Central memory CD8-positive, alpha-beta T cell (primary cell): Measurements from ENCODE around the gene NGRN.
A peak's percentile ranks its signal among the peaks of the same experiment; 100 is the strongest.
"Not testable (repeated sequence)": the region's sequence is repeated elsewhere in the genome, so short reads cannot be mapped to it uniquely, and the experiment has no call there.

Experiments used
- ATAC-seq: fragments of 150-1000 bp; cut with Tn5 transposase; replicated peaks from 2 replicates; pipeline ENCODE4 v1.10.0; 2022; ENCODE audit warnings: mild to moderate bottlenecking, moderate FRiP score, moderate number of reproducible peaks; ENCODE audit not compliant: poor library complexity, severe bottlenecking; ENCODE audit errors: extremely low read depth
- DNase-seq, 2 donors: peaks; one replicate each; pipeline ENCODE4 v3.0.0; 2021; ENCODE audit warnings: low spot score in 2 of 2
- H3K27ac Mint-ChIP-seq: one replicate; pipeline ENCODE4 v1.8.0; 2022; ENCODE audit warnings: low read depth, mild to moderate bottlenecking, moderate library complexity, mixed read lengths
- H3K27me3 Mint-ChIP-seq: one replicate; pipeline ENCODE4 v1.8.0; 2022; ENCODE audit warnings: mixed read lengths
- H3K36me3 Mint-ChIP-seq: one replicate; pipeline ENCODE4 v1.8.0; 2022; ENCODE audit warnings: mild to moderate bottlenecking, moderate library complexity, mixed read lengths; ENCODE audit not compliant: insufficient read depth
- H3K4me1 Mint-ChIP-seq: one replicate; pipeline ENCODE4 v1.8.0; 2022; ENCODE audit warnings: mixed read lengths
- H3K4me3 Mint-ChIP-seq: one replicate; pipeline ENCODE4 v1.8.0; 2022; ENCODE audit warnings: mild to moderate bottlenecking, moderate library complexity, mixed read lengths
- H3K9me3 Mint-ChIP-seq: one replicate; pipeline ENCODE4 v1.8.0; 2022; ENCODE audit warnings: mixed read lengths

NGRN gene

DNA sequence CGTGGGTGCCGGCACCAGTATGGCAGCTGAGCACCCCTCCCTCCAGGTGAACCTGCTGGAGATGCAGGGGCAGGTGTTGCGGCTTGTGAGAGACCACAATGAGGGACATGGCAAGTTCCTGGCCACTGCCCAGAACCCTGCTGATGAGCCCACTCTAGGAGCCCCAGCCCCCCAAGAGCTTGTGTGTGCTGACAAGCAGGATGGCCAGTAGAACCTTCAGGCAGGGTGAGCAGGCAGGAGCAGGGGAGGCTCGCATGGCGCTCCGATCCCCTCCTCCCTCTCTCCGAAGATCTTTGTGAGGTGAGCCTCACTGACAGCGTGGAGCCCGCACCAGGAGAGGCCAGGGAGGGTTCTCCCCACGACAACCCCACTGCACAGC, 29.8 kb downstream of the NGRN start:
- Mint-ChIP-seq H3K9me3 (no peaks in the 10 kb centered on the region), H3K27ac (no peak overlapping the region), H3K36me3 (no peaks in the 10 kb centered on the region), H3K4me1 (peaks cover 9% of the 10 kb centered on the region), H3K4me3 (no peak overlapping the region), H3K27me3 (no peaks in the 10 kb centered on the region)
- ATAC-seq (no peak), DNase-seq (no peak)

DNA sequence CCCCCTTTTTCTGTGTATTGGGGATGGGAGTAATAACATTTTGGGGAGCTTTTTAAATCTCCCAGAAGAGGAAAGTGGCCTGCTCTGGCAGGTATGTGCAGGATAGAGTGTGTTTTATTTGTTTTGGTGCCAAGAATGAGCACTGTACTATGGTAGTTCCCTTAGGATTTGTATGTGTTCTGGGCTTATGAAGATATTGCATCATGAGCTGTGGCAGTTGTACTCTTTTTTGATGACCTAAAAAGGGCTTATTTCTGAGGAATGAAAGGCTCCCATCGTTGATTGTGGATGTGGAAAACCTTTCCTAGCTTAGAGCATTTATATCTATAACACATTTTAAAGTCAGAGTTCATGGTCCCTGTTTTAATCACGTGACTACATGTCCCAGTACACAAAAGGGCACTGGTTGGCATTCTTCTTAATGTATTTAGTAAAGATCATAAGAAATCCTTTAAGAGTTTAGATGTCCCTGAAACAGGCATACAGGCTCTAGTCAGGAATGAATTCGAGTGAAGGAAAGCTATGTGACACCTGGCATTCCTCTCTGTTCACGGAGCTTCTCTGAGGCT, 30.9 kb downstream of the NGRN start:
- H3K4me3 Mint-ChIP-seq, H3K27ac Mint-ChIP-seq, ATAC-seq: not testable (repeated sequence)

DNA sequence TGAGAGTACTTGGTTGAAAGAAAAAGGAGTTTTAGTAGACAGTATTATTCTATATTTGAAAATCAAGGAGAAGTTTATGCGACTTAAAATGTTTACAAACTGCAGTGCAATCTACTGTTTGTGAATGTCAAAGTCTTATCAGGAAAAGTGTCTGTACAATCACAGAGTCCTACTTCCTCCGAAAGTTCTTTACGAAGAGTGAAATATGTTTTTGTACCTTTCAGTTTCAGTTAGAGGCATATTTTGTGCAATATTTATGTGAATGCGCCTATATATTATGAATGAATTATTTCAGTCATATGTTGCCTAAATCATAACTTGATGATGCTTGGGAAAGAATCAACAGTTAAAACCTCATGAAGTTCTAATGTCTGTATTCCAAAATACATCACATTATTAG, 31.5 kb downstream of the NGRN start:
- H3K27me3 Mint-ChIP-seq = no peaks in the 10 kb centered on the region
- ATAC-seq (no peak), DNase-seq (no peak)
- no peaks in the 10 kb centered on the region for H3K9me3 Mint-ChIP-seq
- H3K4me1 Mint-ChIP-seq = peaks cover 20% of the 10 kb centered on the region
- peaks cover 4% of the 10 kb centered on the region for H3K36me3 Mint-ChIP-seq
- no peak overlapping the region for H3K4me3 Mint-ChIP-seq
- no peak overlapping the region for H3K27ac Mint-ChIP-seq

More for the DNA sequence above, 30.9 kb downstream of the NGRN start:
- not testable (repeated sequence) for H3K9me3 Mint-ChIP-seq, DNase-seq, H3K36me3 Mint-ChIP-seq, H3K27me3 Mint-ChIP-seq
- peaks cover 19% of the 10 kb centered on the region for H3K4me1 Mint-ChIP-seq

DNA sequence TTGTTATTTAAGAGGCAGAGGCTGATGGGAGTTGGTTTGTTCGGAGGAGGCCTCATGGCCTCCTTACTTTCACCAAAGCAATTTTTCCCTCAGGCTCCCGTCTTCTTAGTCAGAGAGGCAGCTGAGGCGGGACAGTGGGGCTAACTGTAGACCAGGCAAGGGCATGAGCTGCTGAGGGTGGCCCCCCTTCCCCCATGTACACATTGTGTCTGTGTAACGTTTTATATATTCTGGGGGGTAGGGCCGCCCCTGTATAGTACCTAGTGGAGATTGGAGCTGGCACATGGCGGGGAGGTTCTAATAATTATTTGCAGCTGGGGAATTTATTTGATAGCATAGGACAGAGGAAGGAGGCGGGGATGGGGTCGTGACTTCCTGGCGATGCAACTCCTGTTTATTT, 35.1 kb downstream of the NGRN start:
- no peak overlapping the region for H3K27ac Mint-ChIP-seq

DNA sequence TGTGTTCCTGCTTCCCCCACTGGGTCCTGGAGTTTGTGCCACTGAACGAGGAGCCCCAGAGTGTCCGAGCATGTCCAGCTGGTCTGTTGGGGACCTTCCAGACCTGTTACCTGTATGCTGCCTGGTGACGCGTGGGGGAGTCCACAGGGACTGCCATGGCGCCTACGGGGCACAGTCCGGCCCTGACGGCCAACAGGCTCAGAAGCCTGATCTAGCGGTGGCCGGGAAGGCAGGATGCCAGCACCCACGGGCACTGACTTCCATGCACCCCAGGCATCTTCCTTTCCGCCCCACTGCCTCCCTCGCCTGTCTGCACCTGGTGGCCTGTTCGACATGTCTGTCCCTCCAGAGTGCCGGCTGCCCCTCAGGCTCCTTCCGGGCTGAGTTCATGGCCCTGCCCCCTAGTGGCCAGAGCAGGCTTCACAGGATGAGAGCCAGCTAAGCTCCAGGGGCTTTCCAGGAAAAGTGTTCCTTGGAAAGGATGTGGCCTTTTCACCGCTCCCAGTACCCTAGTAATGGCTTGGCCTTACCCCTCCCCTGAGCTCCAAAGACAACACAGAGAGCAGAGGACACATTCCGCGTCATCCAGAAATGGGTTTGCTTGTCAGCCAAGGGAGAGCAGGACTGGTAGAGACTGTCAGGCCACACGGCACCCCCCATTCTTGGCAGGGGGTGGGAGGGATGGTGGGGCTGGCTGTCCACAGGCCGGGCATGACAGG, 35.7 kb downstream of the NGRN start:
- Mint-ChIP-seq H3K4me3 (no peak overlapping the region), H3K36me3 (peaks cover 7% of the 10 kb centered on the region), H3K4me1 (peaks cover 15% of the 10 kb centered on the region), H3K9me3 (no peaks in the 10 kb centered on the region), H3K27me3 (no peaks in the 10 kb centered on the region), H3K27ac (no peak overlapping the region)
- ATAC-seq = no peak
- peak in 1 of 2 donors; percentile 40 for DNase-seq

More for the DNA sequence above, 35.1 kb downstream of the NGRN start:
- DNase-seq (no peak), ATAC-seq (no peak)
- Mint-ChIP-seq H3K36me3 (peaks cover 7% of the 10 kb centered on the region), H3K27me3 (no peaks in the 10 kb centered on the region), H3K4me1 (peaks cover 12% of the 10 kb centered on the region), H3K4me3 (no peak overlapping the region), H3K9me3 (no peaks in the 10 kb centered on the region)

DNA sequence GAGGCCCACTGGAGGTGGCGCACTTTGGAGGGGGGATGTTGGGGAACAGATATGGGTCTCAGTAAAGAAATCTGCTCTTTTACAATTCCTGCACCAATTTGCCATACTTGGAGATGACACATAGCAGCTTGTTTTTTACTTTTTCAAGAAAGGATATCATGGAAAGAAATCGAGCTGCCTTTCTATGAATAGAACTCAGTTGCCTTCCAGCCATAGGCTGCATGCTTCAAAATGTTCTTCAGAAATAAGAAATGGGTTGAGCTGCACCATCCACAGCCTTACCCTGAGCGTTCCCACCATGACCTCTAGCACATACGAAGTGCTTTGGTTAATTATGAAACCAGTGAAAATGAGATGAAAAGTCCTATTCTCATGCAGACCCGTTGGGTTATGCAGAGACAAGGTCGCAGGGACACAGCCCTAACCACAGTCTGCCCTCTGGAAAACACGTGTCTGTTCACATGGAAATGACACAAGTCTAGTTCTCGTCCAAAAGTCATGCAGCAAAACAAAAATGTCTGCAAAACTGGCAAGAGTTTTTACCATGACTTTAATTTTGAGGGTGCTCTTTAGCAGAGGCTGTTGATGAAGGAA, 36.3 kb downstream of the NGRN start:
- no peaks in the 10 kb centered on the region for H3K9me3 Mint-ChIP-seq
- H3K27me3 Mint-ChIP-seq = no peaks in the 10 kb centered on the region
- ATAC-seq = no peak
- no peak overlapping the region for H3K27ac Mint-ChIP-seq
- H3K4me3 Mint-ChIP-seq = no peak overlapping the region
- peaks cover 7% of the 10 kb centered on the region for H3K36me3 Mint-ChIP-seq
- no peak for DNase-seq
- peaks cover 21% of the 10 kb centered on the region for H3K4me1 Mint-ChIP-seq

DNA sequence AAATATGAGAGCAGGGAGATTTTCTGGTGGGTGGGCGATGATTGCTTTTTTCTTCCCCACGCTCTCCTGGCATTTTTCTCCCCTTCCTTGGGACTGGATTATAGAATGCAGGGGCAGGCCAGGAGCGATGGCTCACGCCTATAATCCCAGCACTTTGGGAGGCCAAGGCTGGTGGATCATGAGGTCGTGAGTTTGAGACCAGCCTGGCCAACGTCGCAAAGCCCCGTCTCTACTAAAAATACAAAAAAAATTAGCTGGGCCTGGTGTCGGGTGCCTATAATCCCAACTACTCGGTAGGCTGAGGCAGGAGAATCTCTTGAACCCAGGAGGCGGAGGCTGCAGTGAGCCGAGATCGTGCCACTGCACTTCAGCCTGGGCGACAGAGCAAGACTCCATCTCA, 39.9 kb downstream of the NGRN start:
- H3K4me3 Mint-ChIP-seq, ATAC-seq, H3K36me3 Mint-ChIP-seq, H3K27me3 Mint-ChIP-seq, DNase-seq, H3K9me3 Mint-ChIP-seq: not testable (repeated sequence)
- H3K27ac Mint-ChIP-seq = peak overlapping the region; percentile 61
- H3K4me1 Mint-ChIP-seq = peaks cover 32% of the 10 kb centered on the region

DNA sequence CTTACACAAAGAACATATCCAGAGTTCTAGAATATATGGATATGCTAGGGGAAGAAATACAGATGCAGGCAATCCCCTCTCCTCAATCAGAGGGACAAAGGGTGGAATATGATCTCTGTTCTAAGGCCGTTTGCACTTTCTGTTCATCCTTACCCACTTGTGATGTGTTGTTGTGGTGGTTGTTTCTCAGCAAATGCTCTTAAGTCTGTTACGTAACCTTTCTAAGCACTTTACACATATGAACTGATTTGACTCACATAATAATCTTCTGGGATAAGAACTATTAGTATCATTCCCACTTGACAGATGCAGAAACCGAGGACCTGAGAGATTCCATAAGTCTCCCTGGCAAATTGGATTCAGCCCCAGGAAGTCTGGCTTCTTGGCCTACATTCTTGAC, 40.5 kb downstream of the NGRN start:
- H3K4me3 Mint-ChIP-seq = peak overlapping the region; percentile 59
- DNase-seq (no peak), ATAC-seq (peak; percentile 59)
- H3K9me3 Mint-ChIP-seq = no peaks in the 10 kb centered on the region
- H3K27ac Mint-ChIP-seq = peak overlapping the region; percentile 84
- H3K4me1 Mint-ChIP-seq = peaks cover 26% of the 10 kb centered on the region
- H3K27me3 Mint-ChIP-seq = no peaks in the 10 kb centered on the region
- H3K36me3 Mint-ChIP-seq = peaks cover 4% of the 10 kb centered on the region

DNA sequence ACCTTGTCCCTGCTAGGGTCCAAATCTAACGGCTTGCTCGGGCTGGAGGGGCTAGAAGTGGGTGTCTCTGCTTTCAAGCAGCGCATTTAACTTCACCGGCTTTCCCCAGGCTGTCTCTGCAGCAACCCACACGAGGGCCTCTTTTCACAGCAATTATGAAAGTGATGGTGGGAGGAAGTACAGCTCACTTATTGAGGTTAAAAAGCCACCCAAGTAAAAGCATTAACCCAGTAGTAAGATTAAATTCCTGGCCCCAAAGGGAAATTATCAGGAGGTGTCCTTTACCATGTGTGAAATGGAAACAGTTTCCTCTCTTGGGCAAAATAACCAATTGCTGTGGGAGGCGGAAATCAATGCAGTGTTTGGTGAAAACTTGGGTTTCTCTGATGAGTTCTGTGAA, 41.1 kb downstream of the NGRN start:
- Mint-ChIP-seq H3K9me3 (no peaks in the 10 kb centered on the region), H3K36me3 (peaks cover 2% of the 10 kb centered on the region), H3K4me1 (peaks cover 20% of the 10 kb centered on the region), H3K4me3 (peak overlapping the region; percentile 59), H3K27me3 (no peaks in the 10 kb centered on the region), H3K27ac (peak overlapping the region; percentile 84)
- ATAC-seq = peak; percentile 87
- DNase-seq = no peak

DNA sequence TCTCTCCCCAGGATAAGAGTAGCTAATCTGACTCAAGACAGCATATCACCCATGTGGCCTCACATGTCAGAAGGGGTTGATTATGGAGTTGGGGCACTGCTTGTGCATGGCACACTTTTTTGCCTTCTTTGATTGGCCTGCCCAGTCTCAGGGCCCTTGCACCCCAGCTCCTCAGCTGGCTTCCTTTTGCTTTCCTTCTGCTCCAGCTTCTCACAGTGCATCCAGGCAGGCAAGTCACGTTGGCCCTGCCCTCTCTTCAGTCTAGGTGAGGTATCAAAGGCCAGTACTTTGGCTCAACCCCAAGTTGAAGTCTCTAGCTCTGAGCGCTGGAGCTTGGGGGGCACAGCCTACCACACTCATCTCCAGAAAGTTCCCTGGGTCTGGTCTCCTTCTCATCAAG, 42.2 kb downstream of the NGRN start:
- Mint-ChIP-seq H3K9me3 (no peaks in the 10 kb centered on the region), H3K27me3 (no peaks in the 10 kb centered on the region), H3K36me3 (peaks cover 2% of the 10 kb centered on the region), H3K4me3 (no peak overlapping the region), H3K27ac (no peak overlapping the region), H3K4me1 (peaks cover 20% of the 10 kb centered on the region)
- DNase-seq = no peak
- no peak for ATAC-seq

DNA sequence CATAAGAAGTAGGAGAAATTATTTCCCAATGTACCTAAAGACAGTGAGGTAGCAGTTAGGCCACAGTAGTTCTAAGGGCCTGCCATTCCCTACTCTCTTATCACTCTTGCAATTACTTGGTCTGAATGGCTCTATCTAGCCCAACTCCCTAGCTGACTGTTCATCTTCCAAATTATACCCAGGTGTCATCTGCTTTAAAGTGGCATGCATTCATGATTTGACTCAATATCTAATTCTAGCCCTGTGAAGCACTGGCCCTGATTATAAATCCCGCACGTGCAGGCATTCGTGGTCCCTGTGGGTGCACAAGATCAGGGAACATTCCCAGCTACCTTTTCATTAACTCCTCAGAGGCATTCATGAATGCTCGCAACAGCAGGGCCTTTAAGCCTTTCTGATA, 43.5 kb downstream of the NGRN start:
- DNase-seq = no peak
- Mint-ChIP-seq H3K27ac (no peak overlapping the region), H3K36me3 (no peaks in the 10 kb centered on the region), H3K27me3 (no peaks in the 10 kb centered on the region), H3K4me1 (peaks cover 20% of the 10 kb centered on the region), H3K4me3 (no peak overlapping the region), H3K9me3 (no peaks in the 10 kb centered on the region)
- no peak for ATAC-seq

DNA sequence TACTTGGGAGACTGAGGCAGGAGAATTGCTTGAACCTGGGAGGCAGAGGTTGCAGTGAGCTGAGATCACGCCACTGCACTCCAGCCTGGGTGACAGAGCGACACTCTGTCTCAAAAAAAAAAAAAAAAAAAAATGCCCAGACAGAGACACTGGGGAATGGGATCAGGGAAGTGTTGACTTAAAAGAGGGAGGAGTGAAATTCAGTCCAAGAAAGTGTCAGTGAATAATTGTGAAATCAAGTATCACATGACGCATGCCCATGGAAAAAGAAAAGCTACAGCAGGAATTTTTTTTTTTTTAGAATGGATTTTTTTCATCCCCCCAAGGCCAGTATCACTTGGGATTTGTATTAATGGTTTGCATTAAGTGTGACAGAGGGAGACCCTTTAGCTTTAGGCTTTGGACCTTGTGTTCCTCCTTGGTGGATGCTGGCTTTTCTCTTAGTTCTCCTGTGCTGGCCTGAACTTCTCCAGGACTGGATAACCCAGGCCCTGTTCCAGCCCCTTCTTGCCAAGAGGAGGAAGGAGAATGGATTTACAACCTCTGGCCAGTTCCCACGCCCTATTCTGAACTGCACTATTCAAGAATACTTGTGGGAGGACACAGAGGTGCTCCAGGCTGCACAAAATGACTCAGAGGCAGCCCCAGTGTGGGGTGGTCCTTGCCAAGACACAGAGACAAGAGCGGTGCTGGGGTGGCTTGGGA, 50.0 kb downstream of the NGRN start:
- Mint-ChIP-seq H3K27ac (no peak overlapping the region), H3K27me3 (no peaks in the 10 kb centered on the region), H3K4me3 (no peak overlapping the region), H3K36me3 (no peaks in the 10 kb centered on the region), H3K4me1 (peaks cover 8% of the 10 kb centered on the region), H3K9me3 (no peaks in the 10 kb centered on the region)
- no peak for DNase-seq
- no peak for ATAC-seq

DNA sequence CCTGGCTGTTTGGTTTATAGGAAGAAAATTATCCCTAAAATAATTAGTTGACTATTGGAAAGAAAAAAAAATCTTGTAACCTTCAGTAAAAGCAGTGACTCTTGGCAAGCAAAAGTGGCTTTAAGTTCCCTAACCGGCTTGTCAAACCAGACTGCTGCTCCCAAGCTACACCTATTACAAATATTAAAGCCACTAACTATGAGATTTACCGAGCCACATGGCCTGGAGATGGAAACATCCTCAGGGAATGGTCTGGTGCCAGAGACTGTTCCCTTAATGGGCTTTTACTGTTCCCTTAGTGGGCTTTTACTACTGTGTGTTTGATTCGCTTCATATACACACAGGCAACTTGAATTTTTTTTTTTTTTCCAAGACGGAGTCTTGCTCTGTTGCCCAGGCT, 50.7 kb downstream of the NGRN start:
- Mint-ChIP-seq H3K27ac (no peak overlapping the region), H3K9me3 (no peaks in the 10 kb centered on the region), H3K36me3 (no peaks in the 10 kb centered on the region), H3K4me3 (no peak overlapping the region), H3K27me3 (no peaks in the 10 kb centered on the region), H3K4me1 (peaks cover 11% of the 10 kb centered on the region)
- ATAC-seq = no peak
- DNase-seq = no peak
